ENCODE measurements around the gene TPRX1.

GRCh38 chr19:47813304-47813994 lies 9.1 kb upstream of the TPRX1 start:
- TF ChIP-seq POLR2AphosphoS5 (IDR thresholded peaks at IDR 0.05; ENCODE audit: low read depth, low read length) (no peak), POLR2A (IDR thresholded peaks at IDR 0.05; ENCODE audit: low read depth, low read length) (no peak), SPI1 (IDR thresholded peaks at IDR 0.05; ENCODE audit: low read depth, low read length) (no peak), TAF1 (IDR thresholded peaks at IDR 0.05; ENCODE audit: low read depth, low read length) (no peak)
